HG03060 (cell line): ENCODE measurements around the gene MPO.

ENCODE experiments used
- ATAC-seq: cut with Tn5 transposase; IDR thresholded peaks from one replicate; pipeline ENCODE4 v1.9.1; 2021; ENCODE audit warnings: low read depth, moderate number of reproducible peaks; ENCODE audit not compliant: unreplicated experiment

The MPO gene

GRCh38 chr17:58280480-58281217 lies at the start of gene MPO:
Gene MPO (minus strand): TSS chr17:58280935. CDS start chr17:58280758, 177 bp downstream.
- no peak for ATAC-seq

- peak; percentile 11 for ATAC-seq
Measured at GRCh38 chr17:58329810-58330537, 49.2 kb upstream of the MPO start.

DNA sequence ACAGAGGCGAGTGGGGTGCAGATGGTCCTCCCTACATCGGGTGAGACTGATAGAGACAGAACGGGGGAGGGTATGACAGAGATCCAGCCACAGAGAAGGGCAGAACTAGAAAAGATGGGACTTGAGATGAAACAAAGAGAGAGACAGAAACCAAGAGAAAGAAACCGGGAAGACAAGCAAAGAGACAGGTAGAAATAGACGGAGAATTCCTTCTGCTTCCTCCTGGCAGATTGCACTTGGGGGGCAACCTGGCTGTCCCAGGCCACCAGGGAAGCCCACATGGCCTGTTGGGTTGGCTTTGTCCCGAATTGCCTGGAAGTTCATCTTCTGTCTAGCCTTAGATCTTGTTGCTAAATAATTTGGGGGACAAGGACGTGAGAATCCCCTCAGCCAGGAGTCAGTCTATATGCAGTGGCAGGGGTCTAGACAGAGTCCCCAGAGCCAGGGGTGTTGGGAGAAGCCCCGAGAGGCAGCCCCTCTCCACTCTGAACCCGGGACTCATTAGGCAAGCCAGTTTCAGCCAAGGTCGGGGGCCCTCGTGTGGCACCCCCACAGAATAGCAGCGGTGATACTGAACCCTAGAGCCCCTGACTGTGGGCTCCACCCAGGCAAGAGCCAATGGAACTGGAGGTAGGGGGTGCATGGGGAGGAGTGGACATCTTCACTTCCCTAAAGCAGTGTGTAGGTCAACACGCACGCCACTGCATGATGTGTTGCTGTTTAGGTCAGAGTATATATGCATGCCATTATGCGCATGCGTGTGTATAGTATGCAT lies 48.5 kb upstream of the MPO start:
- ATAC-seq = peak; percentile 32

DNA sequence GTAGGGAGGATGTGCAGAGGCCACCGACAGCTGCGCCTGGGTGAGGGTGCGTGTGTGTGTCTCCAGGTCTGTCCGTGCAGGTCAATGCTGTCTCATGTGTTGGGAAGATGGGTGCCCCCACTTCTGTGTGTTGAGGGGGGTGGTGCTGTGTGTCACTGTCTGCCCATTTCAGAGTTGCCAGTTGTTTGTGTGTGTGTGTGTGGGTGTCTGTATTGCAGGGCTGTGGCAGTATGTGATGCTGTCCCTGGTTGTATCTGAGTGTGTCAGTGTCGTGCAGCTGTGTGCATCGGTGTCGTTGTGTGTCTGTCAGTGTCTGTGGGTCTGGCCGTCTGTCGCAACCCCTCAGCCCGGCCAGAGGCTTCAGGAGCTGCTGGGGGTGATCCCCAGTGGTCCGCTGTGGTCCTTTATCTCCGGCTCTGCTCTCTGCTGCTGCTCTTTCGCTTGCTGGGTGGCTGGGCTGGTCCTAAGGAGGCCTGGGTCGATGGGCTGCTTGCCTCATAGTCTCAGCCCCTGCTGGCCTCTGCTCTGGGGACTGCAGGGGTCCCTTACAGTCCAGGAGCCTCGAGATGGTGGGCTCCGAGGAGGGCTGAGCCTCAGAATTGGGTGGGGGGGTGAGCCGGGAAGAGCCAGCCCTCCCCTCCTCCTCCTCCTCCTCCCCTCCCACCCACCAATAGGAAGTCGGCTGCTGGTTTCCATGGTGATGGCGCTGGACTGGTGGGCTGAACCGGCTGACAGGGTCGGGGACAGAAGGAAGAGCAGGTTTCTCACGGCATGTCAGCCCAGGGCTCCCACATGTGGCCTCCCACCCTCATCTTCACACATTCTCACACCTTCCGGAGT lies 47.7 kb upstream of the MPO start, which contains the start of gene TSPOAP1:
TSS of gene TSPOAP1 (minus strand) at position 601 of the 840 bp plus-strand sequence. CDS start 875 bp downstream, outside the sequence.
- no peak for ATAC-seq

- no peak for ATAC-seq
Measured at GRCh38 chr17:58327363-58328194, 46.8 kb upstream of the MPO start.

DNA sequence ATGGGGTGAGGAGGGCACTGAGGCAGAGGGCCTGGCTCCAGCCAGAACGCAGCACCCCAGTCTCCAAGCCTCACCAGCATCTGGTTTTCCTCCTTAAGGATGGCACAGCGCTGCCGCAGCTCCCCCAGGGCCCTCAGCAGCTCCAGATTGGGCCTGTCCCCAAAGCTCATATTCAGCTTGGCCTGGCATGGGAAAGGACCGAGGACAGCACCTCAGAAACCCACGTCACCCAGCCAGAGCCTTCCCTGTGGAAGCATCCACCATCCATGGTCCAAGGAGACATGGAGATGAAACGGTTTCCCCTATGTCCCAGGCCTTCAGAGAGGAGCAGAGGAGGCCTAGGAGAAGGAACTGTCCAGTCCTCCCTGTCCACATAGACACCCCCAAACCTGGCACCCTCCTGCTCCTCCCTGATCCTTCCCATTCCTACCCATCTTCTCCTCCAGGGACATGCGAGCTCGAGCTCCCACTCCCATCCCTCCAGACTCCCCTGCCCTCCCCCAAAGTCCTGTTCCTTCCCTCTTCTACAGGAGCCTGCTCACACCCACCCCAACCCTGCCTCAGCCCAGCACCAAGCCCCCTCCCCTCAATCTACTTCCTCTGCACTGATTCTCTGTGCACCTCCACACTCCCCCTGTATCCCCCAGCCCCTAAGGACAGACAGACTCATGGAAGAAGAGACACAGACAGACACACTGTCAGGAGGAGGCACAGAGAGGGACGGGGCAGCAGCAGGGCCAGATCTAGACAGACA lies 46.1 kb upstream of the MPO start:
- ATAC-seq = no peak

GRCh38 chr17:58325976-58326468 lies 45.3 kb upstream of the MPO start:
- no peak for ATAC-seq

GRCh38 chr17:58325289-58325726 lies 44.6 kb upstream of the MPO start:
- ATAC-seq = no peak

GRCh38 chr17:58324409-58325288 lies 43.9 kb upstream of the MPO start:
- ATAC-seq = no peak

GRCh38 chr17:58324056-58324408 lies 43.3 kb upstream of the MPO start:
- ATAC-seq = no peak

DNA sequence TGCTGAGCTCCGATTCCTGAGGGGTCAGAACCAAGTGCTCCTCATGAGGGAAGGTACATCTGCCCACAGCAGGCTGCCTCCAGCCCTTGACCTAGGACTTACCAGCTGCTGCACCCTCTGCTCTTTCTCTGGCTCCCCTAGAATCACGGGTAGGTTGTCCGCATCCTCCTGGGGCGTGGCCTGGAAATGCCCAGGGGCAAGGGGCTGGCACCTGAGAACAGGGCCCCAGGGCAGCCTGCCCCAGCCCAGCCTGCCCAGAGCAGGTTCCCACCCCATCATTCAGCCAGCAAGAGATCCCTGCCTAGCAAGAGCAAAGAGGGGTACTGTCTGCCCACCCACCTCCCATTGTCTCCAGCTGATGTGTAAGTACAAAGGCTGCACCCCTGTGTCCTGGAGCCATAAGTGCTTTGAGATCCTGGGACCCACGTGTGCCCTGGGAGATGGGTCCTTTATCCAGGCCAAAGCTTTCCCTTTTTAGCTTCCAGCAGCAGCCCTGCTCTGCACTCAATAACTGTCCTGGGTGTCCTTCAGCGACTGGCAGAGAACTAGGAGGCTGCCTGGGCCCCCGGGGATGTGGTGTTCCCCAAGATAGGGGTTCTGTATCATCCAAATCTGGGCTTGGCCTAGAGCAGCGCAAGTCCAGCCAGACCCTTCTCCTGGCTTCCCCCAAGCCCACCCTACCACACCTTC lies 42.8 kb upstream of the MPO start:
- ATAC-seq = no peak

- ATAC-seq = no peak
Measured at GRCh38 chr17:58322581-58323185, 41.9 kb upstream of the MPO start.

DNA sequence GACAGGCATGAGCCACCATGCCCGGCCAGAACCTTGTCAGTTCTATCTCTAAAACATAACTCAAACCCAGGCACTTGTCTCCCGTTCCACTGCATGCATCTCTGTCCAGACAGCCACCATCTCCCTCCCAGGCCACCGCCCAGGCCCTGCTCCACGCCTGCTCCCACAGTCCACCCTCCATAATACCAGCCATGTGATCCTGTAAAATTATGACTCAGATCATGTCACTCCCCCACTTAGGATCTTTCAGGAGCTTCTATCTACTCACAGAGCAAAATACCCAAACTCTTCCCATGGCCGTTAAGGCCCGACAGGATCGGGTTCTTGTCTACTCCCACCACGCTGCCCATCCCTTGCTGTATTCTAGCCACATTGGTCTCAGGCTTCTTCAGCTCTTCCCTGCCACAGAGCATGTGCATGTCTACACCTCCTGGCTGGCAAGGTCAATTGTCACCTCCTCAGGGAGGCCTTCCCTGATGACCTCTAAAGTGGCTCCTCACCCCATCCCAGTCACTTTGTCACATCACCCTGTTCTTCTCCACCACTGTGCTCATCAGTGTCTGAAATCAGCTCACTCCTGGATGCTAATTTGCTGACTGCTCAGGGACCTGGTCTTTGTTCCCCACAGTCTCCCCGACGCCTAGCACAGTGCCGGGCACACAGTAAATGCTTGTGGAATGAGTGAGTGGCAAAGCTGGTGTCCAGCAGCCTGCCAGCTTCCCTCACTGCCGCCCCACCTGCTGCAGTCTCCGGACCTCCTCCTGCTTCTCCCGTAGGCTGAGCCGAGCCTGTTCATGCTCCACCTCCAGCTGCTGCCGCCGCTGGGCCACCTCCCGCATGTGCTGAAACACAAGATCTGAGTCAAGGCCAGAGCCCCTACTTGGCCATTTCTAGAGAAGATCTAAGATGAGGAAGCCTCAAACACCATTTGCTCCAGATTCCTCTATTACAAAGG lies 41.1 kb upstream of the MPO start:
- no peak for ATAC-seq

DNA sequence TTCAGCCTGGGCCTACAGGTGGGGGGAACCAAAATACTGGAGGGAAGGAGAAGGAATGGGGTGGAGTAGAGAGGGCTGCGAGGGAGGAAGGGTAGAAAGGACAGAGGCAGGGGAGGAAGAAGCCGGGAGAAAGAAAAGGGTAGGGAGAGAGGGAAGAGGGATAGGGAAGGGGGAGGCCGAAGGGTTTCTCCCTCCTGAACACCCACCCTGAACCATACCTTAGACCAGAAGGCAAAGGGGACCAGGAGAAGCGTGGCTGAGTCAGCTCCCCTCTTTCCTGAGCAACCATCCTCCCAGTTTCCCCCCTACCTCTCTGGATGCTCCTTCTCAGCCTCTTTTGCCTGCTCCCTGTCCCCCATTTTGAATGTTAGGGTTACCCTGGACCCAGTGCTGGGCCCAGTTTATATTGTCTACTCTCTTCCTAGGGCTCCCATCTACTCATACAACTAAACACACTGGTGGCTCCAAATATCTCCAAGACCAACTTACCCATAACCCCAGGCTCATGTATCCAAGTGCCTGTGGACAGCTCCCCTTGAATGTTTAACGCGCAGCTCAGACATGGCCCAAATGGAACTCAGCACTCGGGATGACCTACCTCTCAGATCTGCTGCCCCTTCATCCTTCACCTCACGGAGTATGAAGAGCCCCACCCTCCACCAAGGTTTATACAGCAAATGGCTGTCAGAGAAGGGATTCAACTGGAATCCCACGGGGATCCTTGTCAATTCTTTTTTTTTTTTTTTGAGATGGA lies 40.0 kb upstream of the MPO start:
- no peak for ATAC-seq

DNA sequence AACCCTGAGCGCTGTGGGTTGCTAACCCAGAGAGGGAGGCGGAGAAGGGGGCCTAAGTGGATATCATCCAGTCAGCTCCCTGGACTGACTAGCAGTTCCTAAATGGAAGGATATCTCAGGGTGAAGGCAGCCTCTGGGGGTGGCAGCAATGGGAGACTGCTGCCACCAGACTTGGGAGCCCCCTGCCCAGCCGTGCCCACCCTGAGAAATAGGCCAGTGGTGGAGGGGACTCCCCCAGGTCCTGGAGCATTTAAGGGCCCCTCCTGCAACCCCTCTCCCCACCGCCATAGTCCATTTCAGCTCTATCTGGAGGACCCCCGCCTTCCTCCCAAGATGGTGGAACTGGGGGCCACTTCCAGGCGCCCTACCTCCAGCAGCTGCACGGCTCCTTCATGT lies 39.4 kb upstream of the MPO start:
- ATAC-seq = no peak
